Ascending aorta (tissue), 2 donors: ENCODE results near the gene LYZL6. TPM values are rescaled to one million over a fixed set of nuclear protein-coding genes. Genes with fewer than 3 reads are reported as not detected.

Source experiments
- DNase-seq, 2 donors: peaks; one replicate each; pipeline ENCODE4 v3.0.0-alpha.2; 2019; ENCODE audit warnings: low spot score in 2 of 2
- H3K27ac ChIP-seq, 2 donors: fragments of 200-600 bp; sonication (generic); one replicate each; pipeline ENCODE4 v1.5.1; 2016 to 2017; ENCODE audit warnings: mild to moderate bottlenecking in 1 of 2
- H3K27me3 ChIP-seq: fragments of 200-600 bp; sonication (generic); one replicate; pipeline ENCODE4 v1.5.1; 2017
- H3K36me3 ChIP-seq, 2 donors: fragments of 200-600 bp; sonication (generic); one replicate each; pipeline ENCODE4 v1.5.1; 2016
- H3K4me1 ChIP-seq, 2 donors: fragments of 200-600 bp; sonication (generic); one replicate each; pipeline ENCODE4 v1.5.1; 2016 to 2017; ENCODE audit warnings: mild to moderate bottlenecking in 1 of 2
- H3K4me3 ChIP-seq, 2 donors: fragments of 200-600 bp; sonication (generic); one replicate each; pipeline ENCODE4 v1.5.1; 2016 to 2017; ENCODE audit warnings: mild to moderate bottlenecking in 1 of 2
- H3K9me3 ChIP-seq, 2 donors: fragments of 200-600 bp; sonication (generic); one replicate each; pipeline ENCODE4 v1.5.1; 2016
- CTCF ChIP-seq, 3 experiments: fragments of 200-600 bp in 2 of 3; fragments of 450-650 bp in 1 of 3; sonication (generic) in 2 of 3; IDR thresholded peaks; one replicate each; pipeline ENCODE4 v1.5.1; 2016 to 2019; ENCODE audit warnings: antibody characterized with exemption in 3 of 3, mild to moderate bottlenecking in 1 of 3, moderate library complexity in 1 of 3
- intact Hi-C: fragments of 100-400 bp; cut with DNase I; formaldehyde crosslinking; loops from one replicate; pipeline ENCODE4 v1.15.1; 2023
- total RNA-seq: library from RNA; depleted of rRNA; stranded (reverse); fragments of >200 nt; gene quantifications from one replicate; pipeline ENCODE4 v1.1.0, GENCODE V29; 2016

LYZL6 gene
- total RNA-seq, 1 donor from 2014 or later = not detected

GRCh38 chr17:35968520-35969054 lies 25.1 kb upstream of the LYZL6 start:
- DNase-seq = no peak
- H3K4me3 ChIP-seq = no peak overlapping the region
- H3K27me3 ChIP-seq = no peaks in the 10 kb centered on the region
- H3K27ac ChIP-seq = no peak overlapping the region
- no peaks in the 10 kb centered on the region for H3K4me1 ChIP-seq
- no peaks in the 10 kb centered on the region for H3K36me3 ChIP-seq
- TF ChIP-seq CTCF (IDR thresholded peaks at IDR 0.05) = no peak
- intact Hi-C loops = loop anchor here (1.0 kb wide), 1 partner anchor 515 kb away; no protein-coding TSS in a partner anchor
- H3K9me3 ChIP-seq = no peaks in the 10 kb centered on the region

- Histone ChIP-seq H3K4me1 (no peaks in the 10 kb centered on the region), H3K4me3 (no peak overlapping the region), H3K27ac (no peak overlapping the region), H3K27me3 (no peaks in the 10 kb centered on the region), H3K36me3 (no peaks in the 10 kb centered on the region), H3K9me3 (no peaks in the 10 kb centered on the region)
- intact Hi-C loops = no loop called here
- no peak for DNase-seq
- TF ChIP-seq CTCF (IDR thresholded peaks at IDR 0.05) = no peak
These were observed 21.8 kb upstream of the LYZL6 start for GRCh38 chr17:35965272-35965671.

- Histone ChIP-seq H3K4me3 (no peak overlapping the region), H3K27ac (no peak overlapping the region), H3K9me3 (no peaks in the 10 kb centered on the region), H3K27me3 (no peaks in the 10 kb centered on the region), H3K4me1 (no peaks in the 10 kb centered on the region), H3K36me3 (no peaks in the 10 kb centered on the region)
- DNase-seq = no peak
- intact Hi-C loops = no loop called here
- no peak for TF ChIP-seq CTCF (IDR thresholded peaks at IDR 0.05)
These were observed 20.1 kb upstream of the LYZL6 start for GRCh38 chr17:35963663-35964062.

GRCh38 chr17:35953720-35954119 lies 10.2 kb upstream of the LYZL6 start:
- intact Hi-C loops = no loop called here
- Histone ChIP-seq H3K27me3 (no peaks in the 10 kb centered on the region), H3K9me3 (no peaks in the 10 kb centered on the region), H3K27ac (no peak overlapping the region), H3K4me3 (no peak overlapping the region), H3K36me3 (no peaks in the 10 kb centered on the region), H3K4me1 (no peaks in the 10 kb centered on the region)
- no peak for DNase-seq
- TF ChIP-seq CTCF (IDR thresholded peaks at IDR 0.05) = no peak

GRCh38 chr17:35949401-35949800 lies 5.9 kb upstream of the LYZL6 start:
- TF ChIP-seq CTCF (IDR thresholded peaks at IDR 0.05) = no peak
- Histone ChIP-seq H3K27me3 (no peaks in the 10 kb centered on the region), H3K4me1 (no peaks in the 10 kb centered on the region), H3K9me3 (no peaks in the 10 kb centered on the region), H3K4me3 (no peak overlapping the region), H3K36me3 (no peaks in the 10 kb centered on the region), H3K27ac (no peak overlapping the region)
- DNase-seq = no peak
- intact Hi-C loops = no loop called here

- no peak overlapping the region for H3K27ac ChIP-seq
These were observed 4.6 kb upstream of the LYZL6 start for GRCh38 chr17:35948092-35948491.

More at GRCh38 chr17:35948092-35948491, 4.6 kb upstream of the LYZL6 start:
- intact Hi-C loops = no loop called here
- Histone ChIP-seq H3K4me3 (no peak overlapping the region), H3K27me3 (no peaks in the 10 kb centered on the region), H3K9me3 (no peaks in the 10 kb centered on the region), H3K4me1 (no peaks in the 10 kb centered on the region), H3K36me3 (no peaks in the 10 kb centered on the region)
- no peak for TF ChIP-seq CTCF (IDR thresholded peaks at IDR 0.05)
- no peak for DNase-seq
